Left ventricle myocardium inferior (tissue), 1 donor: ENCODE data around the gene ACOXL. TPM values are rescaled to one million over a fixed set of nuclear protein-coding genes. Genes with fewer than 3 reads are reported as not detected.

Experiments
- DNase-seq: peaks from one replicate; pipeline ENCODE4 v3.0.0-alpha.2; 2020
- H3K27ac ChIP-seq: fragments of 200-600 bp; replicated peaks from 2 replicates; pipeline ENCODE4 v1.8.0; 2021
- H3K27me3 ChIP-seq: fragments of 200-600 bp; 2 replicates; pipeline ENCODE4 v1.8.0; 2021; ENCODE audit warnings: low read depth
- H3K36me3 ChIP-seq: fragments of 200-600 bp; 2 replicates; pipeline ENCODE4 v1.8.0; 2021
- H3K4me1 ChIP-seq: fragments of 200-600 bp; 2 replicates; pipeline ENCODE4 v1.8.0; 2021
- H3K4me3 ChIP-seq: fragments of 200-600 bp; 2 replicates; pipeline ENCODE4 v1.8.0; 2021; ENCODE audit warnings: mild to moderate bottlenecking, moderate library complexity
- H3K9me3 ChIP-seq: fragments of 200-600 bp; replicated peaks from 2 replicates; pipeline ENCODE4 v1.8.0; 2021
- CTCF ChIP-seq: fragments of 200-600 bp; IDR thresholded peaks from 2 replicates; pipeline ENCODE4 v1.8.0; 2021; ENCODE audit warnings: antibody characterized with exemption, mild to moderate bottlenecking, borderline replicate concordance
- intact Hi-C: fragments of 100-400 bp; cut with micrococcal nuclease; formaldehyde crosslinking; loops from one replicate; pipeline ENCODE4 v1.11.0; 2022
- total RNA-seq: library from RNA; stranded (reverse); fragmentation: NEBNext Ultra II Directional; extraction: Animal tissue kit (Norgen Biotek cat#: 25700); gene quantifications from one replicate; pipeline ENCODE4 v1.2.1, GENCODE V29; 2021
- donor health status: DM: no; HTN: yes; CAD: no; lungs with severe emphysema.

ACOXL gene
- total RNA-seq, 1 donor from 2014 or later = not detected

- intact Hi-C loops = no loop called here
- H3K27ac ChIP-seq = no peak overlapping the region
- no peaks in the 10 kb centered on the region for H3K36me3 ChIP-seq
- no peak overlapping the region for H3K4me3 ChIP-seq
- TF ChIP-seq CTCF = no peak
- no peak for DNase-seq
- peaks cover 23% of the 10 kb centered on the region for H3K4me1 ChIP-seq
- H3K9me3 ChIP-seq = no peaks in the 10 kb centered on the region
- H3K27me3 ChIP-seq = peaks cover 14% of the 10 kb centered on the region
Measured at GRCh38 chr2:111034146-111034545, 301.8 kb downstream of the ACOXL start.

GRCh38 chr2:111034606-111035005 lies 302.2 kb downstream of the ACOXL start:
- Histone ChIP-seq H3K4me3 (no peak overlapping the region), H3K9me3 (no peaks in the 10 kb centered on the region), H3K27me3 (peaks cover 14% of the 10 kb centered on the region), H3K36me3 (no peaks in the 10 kb centered on the region), H3K27ac (no peak overlapping the region), H3K4me1 (peaks cover 23% of the 10 kb centered on the region)
- no peak for DNase-seq
- no peak for TF ChIP-seq CTCF
- intact Hi-C loops = no loop called here

- Histone ChIP-seq H3K27ac (no peak overlapping the region), H3K27me3 (peaks cover 20% of the 10 kb centered on the region), H3K4me1 (peaks cover 26% of the 10 kb centered on the region), H3K4me3 (no peak overlapping the region), H3K9me3 (no peaks in the 10 kb centered on the region), H3K36me3 (no peaks in the 10 kb centered on the region)
- TF ChIP-seq CTCF = no peak
- intact Hi-C loops = no loop called here
- no peak for DNase-seq
Measured at GRCh38 chr2:111035830-111036441, 303.6 kb downstream of the ACOXL start.

- DNase-seq = no peak
- TF ChIP-seq CTCF = no peak
- intact Hi-C loops = no loop called here
- Histone ChIP-seq H3K4me3 (no peak overlapping the region), H3K36me3 (no peaks in the 10 kb centered on the region), H3K27ac (no peak overlapping the region), H3K9me3 (no peaks in the 10 kb centered on the region), H3K4me1 (peaks cover 15% of the 10 kb centered on the region), H3K27me3 (peaks cover 32% of the 10 kb centered on the region)
Measured at GRCh38 chr2:111037128-111037527, 304.8 kb downstream of the ACOXL start.

- DNase-seq = no peak
- intact Hi-C loops = no loop called here
- Histone ChIP-seq H3K9me3 (no peaks in the 10 kb centered on the region), H3K36me3 (no peaks in the 10 kb centered on the region), H3K27ac (no peak overlapping the region), H3K4me1 (peaks cover 4% of the 10 kb centered on the region), H3K27me3 (peaks cover 45% of the 10 kb centered on the region), H3K4me3 (no peak overlapping the region)
- no peak for TF ChIP-seq CTCF
Measured at GRCh38 chr2:111039628-111040383, 307.4 kb downstream of the ACOXL start.
